ENCODE data around the gene NR3C2. TPM values are rescaled to one million over a fixed set of nuclear protein-coding genes. Genes with fewer than 3 reads are reported as not detected.

Gene NR3C2
- polyA plus RNA-seq, 3 donors: 0.09 to 0.27 (median 0.20) TPM

DNA sequence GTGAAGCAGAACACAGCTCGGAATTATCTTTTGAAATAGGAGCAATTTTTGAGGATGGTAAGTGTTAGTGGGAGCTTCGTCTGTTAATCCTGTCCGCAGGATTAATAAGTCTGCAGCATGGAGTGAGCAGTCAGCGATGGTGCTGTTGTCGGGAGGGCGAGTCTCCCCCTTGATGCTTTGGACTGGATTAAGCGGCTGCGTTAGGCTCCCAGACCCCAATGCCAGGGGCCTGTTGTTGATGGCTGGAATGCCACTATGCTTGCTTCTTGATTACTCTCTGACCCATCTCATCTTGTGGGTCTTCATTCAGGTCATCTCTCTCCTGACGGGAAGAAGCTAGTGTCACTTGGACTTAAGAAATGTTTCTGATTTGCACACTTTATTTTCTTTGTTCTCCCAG, 377.8 kb downstream of the NR3C2 start:
- H3K79me2 ChIP-seq (ENCODE audit: insufficient read depth, low read length): no peaks in the 10 kb centered on the region
- H4K20me1 ChIP-seq (ENCODE audit: insufficient read depth, low read length): no peaks in the 10 kb centered on the region
- WGBS (ENCODE audit: insufficient coverage): 91% methylated on average over 7 of the region's 9 CpGs
- no peak overlapping the region for H2AFZ ChIP-seq (ENCODE audit: insufficient read depth, low read depth, low read length, poor library complexity, severe bottlenecking)
- peaks cover 7 to 19% of the 10 kb centered on the region in 2 donors for H3K36me3 Mint-ChIP-seq
- peaks cover 0 to 5% of the 10 kb centered on the region in 2 donors for H3K4me1 ChIP-seq (ENCODE audit: control insufficient read depth in 1 of 2, insufficient read depth in 2 of 2, low read length in 2 of 2)
- peaks cover 9% of the 10 kb centered on the region for H3K4me1 Mint-ChIP-seq
- peaks cover 0 to 3% (median 3%) of the 10 kb centered on the region in 3 donors for H3K27me3 Mint-ChIP-seq (ENCODE audit: low read depth in 3 of 3)
- H3K36me3 ChIP-seq (replicated peaks in 1 of 2; ENCODE audit: control insufficient read depth in 1 of 2, insufficient read depth in 2 of 2, low read length in 2 of 2): peaks cover 0 to 15% of the 10 kb centered on the region in 2 donors
- H3K9me3 Mint-ChIP-seq: no peaks in the 10 kb centered on the region
- no peak overlapping the region for H3K4me3 Mint-ChIP-seq
- H3K4me2 ChIP-seq (replicated peaks; ENCODE audit: extremely low read depth, low read length, poor library complexity, severe bottlenecking): no peak overlapping the region
- H3K4me3 ChIP-seq (replicated peaks in 1 of 3; ENCODE audit: low read depth in 2 of 3, low read length in 3 of 3): no peak overlapping the region
- no peaks in the 10 kb centered on the region for H3K9me3 ChIP-seq (replicated peaks in 1 of 2; ENCODE audit: control insufficient read depth in 1 of 2, insufficient read depth in 1 of 2, low read length in 2 of 2)
- no peak overlapping the region for H3K9ac ChIP-seq (ENCODE audit: insufficient read depth, low read length, poor library complexity, severe bottlenecking)
- DNase-seq: no peak
- TF ChIP-seq, protein P1, sequence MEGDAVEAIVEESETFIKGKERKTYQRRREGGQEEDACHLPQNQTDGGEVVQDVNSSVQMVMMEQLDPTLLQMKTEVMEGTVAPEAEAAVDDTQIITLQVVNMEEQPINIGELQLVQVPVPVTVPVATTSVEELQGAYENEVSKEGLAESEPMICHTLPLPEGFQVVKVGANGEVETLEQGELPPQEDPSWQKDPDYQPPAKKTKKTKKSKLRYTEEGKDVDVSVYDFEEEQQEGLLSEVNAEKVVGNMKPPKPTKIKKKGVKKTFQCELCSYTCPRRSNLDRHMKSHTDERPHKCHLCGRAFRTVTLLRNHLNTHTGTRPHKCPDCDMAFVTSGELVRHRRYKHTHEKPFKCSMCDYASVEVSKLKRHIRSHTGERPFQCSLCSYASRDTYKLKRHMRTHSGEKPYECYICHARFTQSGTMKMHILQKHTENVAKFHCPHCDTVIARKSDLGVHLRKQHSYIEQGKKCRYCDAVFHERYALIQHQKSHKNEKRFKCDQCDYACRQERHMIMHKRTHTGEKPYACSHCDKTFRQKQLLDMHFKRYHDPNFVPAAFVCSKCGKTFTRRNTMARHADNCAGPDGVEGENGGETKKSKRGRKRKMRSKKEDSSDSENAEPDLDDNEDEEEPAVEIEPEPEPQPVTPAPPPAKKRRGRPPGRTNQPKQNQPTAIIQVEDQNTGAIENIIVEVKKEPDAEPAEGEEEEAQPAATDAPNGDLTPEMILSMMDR (IDR thresholded peaks at IDR 0.05): no peak
- H3K27ac ChIP-seq (ENCODE audit: low read depth in 1 of 2, low read length in 2 of 2): no peak overlapping the region
- H3K27me3 ChIP-seq (ENCODE audit: control insufficient read depth in 2 of 2, insufficient read depth in 2 of 2, low read length in 2 of 2): no peaks in the 10 kb centered on the region
- intact Hi-C loops (cut with micrococcal nuclease): loop anchor here in 1 of 2 donors (10.0 kb wide), 1 partner anchor 380 kb away; the partner anchor contains the start of gene NR3C2
- no peak overlapping the region for H3K27ac Mint-ChIP-seq

- Mint-ChIP-seq H3K36me3 (peaks cover 7 to 19% of the 10 kb centered on the region in 2 donors), H3K4me1 (peaks cover 17% of the 10 kb centered on the region), H3K27ac (no peak overlapping the region)
Measured at GRCh38 chr4:148062301-148062950, 379.8 kb downstream of the NR3C2 start.

More at GRCh38 chr4:148062301-148062950, 379.8 kb downstream of the NR3C2 start:
- intact Hi-C loops (cut with micrococcal nuclease): loop anchor here in 1 of 2 donors (10.0 kb wide), 1 partner anchor 382 kb away; the partner anchor contains the start of gene NR3C2
- DNase-seq: no peak
- Mint-ChIP-seq H3K4me3 (no peak overlapping the region), H3K27me3 (ENCODE audit: low read depth in 3 of 3) (peaks cover 0 to 3% (median 3%) of the 10 kb centered on the region in 3 donors), H3K9me3 (no peaks in the 10 kb centered on the region)
- Histone ChIP-seq H3K4me3 (replicated peaks in 1 of 3; ENCODE audit: low read depth in 2 of 3, low read length in 3 of 3) (no peak overlapping the region), H4K20me1 (ENCODE audit: insufficient read depth, low read length) (no peaks in the 10 kb centered on the region), H3K27me3 (ENCODE audit: control insufficient read depth in 2 of 2, insufficient read depth in 2 of 2, low read length in 2 of 2) (no peaks in the 10 kb centered on the region), H3K36me3 (replicated peaks in 1 of 2; ENCODE audit: control insufficient read depth in 1 of 2, insufficient read depth in 2 of 2, low read length in 2 of 2) (peaks cover 0 to 15% of the 10 kb centered on the region in 2 donors), H3K4me2 (replicated peaks; ENCODE audit: extremely low read depth, low read length, poor library complexity, severe bottlenecking) (no peak overlapping the region), H3K4me1 (ENCODE audit: control insufficient read depth in 1 of 2, insufficient read depth in 2 of 2, low read length in 2 of 2) (peaks cover 0 to 5% of the 10 kb centered on the region in 2 donors), H3K9me3 (replicated peaks in 1 of 2; ENCODE audit: control insufficient read depth in 1 of 2, insufficient read depth in 1 of 2, low read length in 2 of 2) (no peaks in the 10 kb centered on the region), H3K27ac (ENCODE audit: low read depth in 1 of 2, low read length in 2 of 2) (no peak overlapping the region), H3K79me2 (ENCODE audit: insufficient read depth, low read length) (no peaks in the 10 kb centered on the region), H2AFZ (ENCODE audit: insufficient read depth, low read depth, low read length, poor library complexity, severe bottlenecking) (no peak overlapping the region), H3K9ac (ENCODE audit: insufficient read depth, low read length, poor library complexity, severe bottlenecking) (no peak overlapping the region)
- TF ChIP-seq, protein P1 (IDR thresholded peaks at IDR 0.05): no peak
- 88% methylated on average over 7 of the region's 10 CpGs for WGBS (ENCODE audit: insufficient coverage)
